HL-60/S4 treated with retinoic acid at 250 ng/mL for 4 days and 3 days (cell line): Measurements from ENCODE around the gene ADAMTS2.

ENCODE experiments used
- in situ Hi-C: fragments of 300-500 bp; cut with MboI; formaldehyde crosslinking; loops from 2 replicates; pipeline ENCODE4 v1.7.0; 2022; ENCODE audit warnings: low sequenced_read_pairs

Gene ADAMTS2

DNA sequence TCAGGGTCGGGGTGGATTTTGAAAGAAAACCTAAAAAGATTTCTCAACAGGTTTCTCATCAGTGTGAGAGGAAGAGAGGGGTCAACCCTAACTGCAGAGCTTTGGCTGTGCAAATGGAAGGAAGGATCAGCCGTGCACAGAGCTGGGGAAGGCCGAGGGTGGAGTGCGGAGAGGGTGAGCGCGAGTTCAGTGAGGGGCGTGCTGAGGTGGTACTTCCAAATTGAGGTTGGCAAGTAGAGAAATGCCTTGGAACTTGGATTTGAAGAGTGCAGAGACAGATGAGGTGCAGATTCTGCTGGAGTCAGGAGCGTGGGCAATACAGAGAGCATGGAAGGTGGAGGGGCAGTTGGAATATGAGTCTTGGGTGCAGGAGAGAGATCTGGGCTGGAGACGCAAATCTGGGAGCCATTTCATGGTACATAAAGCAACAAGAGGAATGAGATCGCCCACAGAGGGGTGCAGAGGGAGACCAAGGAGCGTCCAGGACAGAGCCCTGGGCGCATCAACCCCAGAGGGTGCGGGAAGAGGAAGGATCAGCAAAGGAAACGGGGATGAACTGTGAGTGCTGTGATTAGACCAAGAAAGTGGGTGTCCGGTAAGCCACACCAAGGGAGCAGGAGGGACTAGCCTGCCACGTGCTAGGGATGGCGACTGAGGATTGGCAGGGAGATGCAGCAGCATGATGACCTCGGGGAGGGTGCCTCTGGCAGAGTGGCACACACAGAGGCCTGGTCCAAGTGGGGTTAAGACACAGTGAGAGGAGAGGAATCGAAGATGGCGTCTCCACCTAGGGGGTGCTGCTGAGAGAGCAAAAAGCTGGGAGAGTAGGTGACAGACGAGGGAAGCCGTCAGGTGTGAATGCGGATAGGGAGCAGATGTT lies 105.8 kb downstream of the ADAMTS2 start:
- in situ Hi-C loops, result no loop called here

DNA sequence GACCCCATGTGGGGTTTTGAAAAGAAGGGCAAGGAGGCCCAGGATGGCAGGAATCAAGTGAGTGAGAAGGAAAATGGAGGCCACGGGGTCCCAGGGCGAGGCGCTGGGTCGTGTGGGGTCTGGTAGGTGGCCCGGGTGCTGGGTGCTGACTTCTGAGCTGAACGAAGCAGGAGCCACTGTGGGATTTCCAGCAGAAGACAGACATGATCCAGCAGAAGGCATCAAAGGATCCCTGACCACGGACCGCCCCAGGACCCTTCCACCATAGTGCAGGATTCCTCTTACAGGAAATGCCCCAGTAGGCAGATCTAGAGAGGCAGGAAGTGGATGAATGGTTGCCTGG lies 106.7 kb downstream of the ADAMTS2 start:
- in situ Hi-C loops, result no loop called here

DNA sequence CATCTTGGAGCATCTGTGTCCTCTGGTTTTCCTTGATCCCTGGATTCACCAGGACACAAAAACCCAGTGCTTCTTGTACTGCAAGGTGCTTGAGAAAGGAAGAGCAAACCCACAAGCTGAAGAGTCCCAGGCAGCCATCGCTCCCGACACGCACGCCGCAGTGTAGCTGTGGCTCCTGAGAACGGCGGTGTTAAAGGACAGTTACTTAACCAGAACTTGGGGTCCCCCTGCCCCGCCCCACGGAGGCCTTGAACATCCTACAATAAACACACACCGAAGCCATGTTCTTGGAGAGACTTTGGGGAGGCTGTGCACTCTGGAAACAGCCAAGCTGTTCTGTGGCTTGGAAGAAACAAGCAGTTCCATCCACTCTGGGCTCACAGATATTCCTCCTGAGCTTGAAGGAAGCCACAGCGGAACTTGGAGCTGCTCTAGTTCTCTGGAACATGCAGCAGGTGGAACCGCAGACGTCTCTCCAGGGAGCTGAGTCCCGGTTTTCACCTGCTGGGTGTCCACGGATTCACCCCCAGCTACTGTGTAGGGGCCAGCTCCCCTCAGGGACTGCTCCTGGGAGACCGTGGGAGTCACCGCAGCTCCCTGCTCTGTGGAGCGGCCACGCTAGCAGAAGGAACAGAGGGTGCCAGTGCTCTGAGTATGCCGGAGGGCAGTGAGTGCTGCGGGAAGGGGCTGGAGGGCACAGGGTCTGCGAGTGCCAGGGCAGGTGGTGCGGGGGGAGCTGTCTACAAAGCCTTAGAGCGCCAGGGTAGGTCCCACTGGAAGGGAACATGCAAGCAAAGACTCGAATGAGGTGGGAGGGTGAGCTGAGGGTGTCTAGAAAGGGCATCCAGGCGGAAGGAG lies 107.3 kb downstream of the ADAMTS2 start:
- in situ Hi-C loops, result no loop called here

DNA sequence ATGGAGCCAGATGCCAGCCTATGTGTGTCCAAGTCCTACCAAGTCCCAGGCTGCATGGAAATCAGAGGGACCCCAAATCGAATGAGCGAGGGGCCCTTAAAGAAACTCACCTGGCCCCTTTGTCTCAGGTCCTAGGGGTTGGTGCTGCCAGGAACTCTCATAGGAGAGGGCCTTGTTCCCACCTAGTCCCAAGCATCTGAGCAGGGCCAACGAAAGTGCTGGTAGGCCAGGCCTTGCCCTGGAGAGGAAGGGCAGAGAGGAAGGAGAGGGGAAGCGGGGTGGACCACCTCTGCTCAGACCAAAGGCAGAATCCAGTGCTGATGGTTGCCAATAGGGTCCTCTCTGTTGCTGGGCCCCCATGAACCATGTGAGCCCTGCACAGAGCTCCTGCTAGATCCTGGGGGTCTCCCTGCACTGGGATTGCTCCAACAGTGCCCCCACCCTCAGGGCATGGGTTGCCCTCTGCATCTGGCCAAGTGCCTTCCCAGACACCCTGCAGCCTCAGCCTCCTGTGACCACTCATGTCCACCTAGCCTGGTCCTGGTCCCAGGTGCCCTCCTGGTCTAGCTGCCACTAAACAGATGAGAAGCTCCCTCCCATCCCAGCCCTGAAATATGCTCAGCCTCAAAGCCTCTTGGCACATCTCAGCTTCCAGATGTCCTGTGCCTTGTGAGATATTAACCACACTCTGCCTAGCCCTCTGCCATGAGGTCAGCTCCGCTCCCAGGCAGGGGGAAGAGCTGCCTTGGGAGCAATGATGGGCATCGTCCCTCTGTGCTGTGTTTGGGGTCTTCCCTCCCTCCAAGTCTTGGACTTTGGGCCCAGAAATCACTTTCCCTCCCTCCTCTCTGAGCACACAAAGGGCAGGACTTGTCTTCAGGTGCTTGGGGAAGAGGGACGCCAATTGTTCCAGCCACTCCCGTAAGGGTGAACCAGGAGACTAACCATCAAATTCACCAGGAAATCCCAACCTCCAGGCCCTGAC lies 109.6 kb downstream of the ADAMTS2 start:
- in situ Hi-C loops, result no loop called here

DNA sequence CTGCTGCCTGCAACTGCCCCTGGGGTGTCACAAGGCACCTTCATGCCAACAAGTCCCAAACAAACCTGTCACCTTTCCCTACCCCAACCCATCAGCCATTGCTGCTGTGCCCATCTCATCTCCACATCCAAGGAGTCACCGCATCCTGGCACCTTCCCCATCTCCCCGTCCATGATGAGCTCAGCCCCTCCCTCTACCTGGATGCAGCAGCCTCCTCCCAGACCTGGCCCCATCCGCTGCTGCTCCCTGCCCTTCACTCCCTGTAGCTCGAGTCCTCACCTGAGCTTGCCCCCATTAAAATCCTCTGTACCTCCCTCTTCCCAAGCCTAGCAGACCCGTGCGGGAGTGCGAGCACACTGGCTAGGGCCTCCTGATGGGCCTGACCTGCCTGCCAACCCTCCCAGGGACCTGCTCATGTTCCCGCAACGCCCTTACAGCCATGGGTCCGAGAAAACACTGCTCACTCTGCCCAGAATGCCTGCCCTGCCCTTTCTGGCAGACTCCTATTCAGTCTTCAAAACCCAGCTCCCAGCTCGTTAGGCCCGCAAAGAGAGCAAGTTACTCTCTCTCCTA lies 110.6 kb downstream of the ADAMTS2 start:
- in situ Hi-C loops, result no loop called here

DNA sequence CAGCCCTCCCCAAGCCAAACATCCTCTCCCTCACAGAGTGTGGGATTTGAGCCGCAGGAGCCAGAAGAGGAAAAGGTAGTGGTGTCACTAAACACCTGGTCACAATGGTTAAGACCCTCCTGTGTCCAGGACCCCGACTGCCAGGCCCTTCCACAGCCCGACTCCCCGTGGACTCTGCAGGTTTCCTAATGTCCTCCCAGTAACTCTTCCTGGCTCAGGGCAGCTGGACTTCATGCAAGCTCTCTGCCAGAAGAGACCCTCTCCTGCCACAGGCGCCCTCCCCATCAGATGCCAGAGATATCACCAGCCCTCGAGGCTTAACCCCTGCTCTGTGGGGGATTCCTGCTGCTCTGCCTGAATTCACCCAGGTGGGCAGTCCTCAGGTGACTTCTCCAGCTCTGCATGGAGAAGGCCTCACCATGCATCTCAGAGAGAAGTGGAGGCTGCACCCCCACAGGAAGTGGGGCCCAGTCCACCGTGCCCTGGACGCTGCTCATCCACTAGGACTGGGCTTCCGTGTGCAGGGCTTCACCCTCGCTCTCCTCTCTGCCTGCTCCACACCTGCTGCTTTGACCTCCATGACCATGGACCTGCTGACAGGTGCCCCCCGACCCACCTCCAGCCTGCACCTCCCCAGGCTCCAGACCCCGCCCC lies 111.2 kb downstream of the ADAMTS2 start:
- in situ Hi-C loops, result no loop called here

DNA sequence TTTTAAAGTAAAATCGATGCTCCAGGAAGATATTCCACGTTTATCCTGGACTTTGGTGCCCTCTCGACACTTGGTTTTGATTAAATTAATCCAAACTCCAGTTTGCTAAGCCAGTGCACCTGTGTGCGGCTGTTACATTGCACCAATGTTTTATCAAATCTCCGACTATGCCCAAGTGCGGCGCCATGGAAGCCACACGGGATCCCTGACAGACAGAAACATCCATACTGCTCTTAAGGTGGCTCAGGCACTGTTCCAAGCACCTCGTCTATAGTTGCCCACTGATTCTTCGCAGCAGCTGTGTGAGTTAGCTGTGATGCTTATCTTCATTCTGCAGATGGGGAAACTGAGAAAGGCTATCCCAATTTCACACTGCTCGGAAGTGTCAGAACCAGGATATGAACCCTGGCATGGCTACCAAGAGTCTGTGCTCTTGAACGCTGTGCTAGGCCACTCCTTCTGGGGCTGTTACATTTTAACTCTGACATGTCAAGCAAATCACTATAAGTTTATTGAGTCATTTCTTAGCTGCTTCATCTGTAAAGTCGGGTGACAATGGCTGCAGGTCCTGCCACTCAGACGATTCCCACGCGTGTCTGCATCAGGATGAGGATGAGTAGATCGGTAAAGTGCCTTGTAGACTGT lies 113.0 kb downstream of the ADAMTS2 start:
- in situ Hi-C loops, result no loop called here

DNA sequence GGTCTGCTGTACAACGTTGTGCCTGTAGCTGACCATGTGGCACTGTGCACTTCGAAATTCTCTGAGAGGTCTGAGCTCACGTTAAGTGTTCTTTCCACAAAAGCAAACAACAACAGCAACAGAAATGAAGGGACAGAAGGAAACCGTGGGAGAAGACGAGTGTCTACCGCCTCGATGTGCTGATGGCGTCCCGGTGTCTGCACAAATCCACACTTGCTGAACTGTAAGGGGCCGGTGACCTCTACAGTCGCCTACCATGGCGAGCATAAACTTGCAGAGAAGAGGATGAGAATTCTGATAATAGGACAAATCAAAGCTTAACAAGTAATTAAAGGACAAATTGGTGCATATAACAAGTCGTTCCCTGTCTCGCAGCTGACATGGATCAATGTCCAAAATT lies 114.0 kb downstream of the ADAMTS2 start:
- in situ Hi-C loops, result no loop called here

DNA sequence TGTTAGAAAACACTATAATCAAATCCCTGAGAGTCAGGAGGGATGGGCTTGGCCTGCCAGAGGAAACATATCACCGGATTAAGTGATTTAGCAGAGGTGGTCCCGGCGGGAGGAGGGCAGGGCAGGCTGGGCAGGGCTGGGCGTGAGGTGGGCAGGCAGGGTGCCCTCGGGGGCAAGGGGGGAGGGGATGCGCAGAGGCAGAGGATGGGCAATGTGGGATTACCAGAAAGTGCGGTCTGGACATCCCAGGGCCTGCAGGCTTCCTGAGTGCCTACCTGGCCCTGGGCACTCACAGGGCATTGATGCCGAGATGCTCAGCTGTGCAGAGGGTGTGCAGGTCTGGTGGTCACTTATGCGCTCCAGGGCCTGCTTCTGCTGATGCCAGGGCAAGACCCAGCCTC lies 115.2 kb downstream of the ADAMTS2 start:
- in situ Hi-C loops, result no loop called here

DNA sequence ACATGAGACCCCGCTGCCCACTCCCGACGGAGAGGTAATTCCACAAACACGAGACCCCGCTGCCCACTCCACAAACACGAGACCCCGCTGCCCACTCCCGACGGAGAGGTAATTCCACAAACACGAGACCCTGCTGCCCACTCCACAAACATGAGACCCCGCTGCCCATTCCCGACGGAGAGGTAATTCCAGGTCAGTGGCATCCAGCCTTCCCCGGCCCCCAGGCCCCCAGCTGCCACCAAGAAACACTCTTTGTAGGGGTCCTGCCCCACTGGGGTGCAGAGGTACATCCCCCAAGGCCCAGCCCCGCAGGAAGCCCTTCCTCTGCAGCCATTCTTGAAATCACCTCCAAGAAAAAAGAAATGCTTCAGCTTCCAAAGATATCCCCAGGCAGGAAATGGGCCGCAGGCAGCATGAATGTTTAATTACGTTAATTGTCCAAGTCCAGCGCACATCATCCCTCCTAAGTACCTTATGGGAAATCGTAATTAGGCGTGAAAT lies 115.9 kb downstream of the ADAMTS2 start:
- in situ Hi-C loops, result no loop called here

DNA sequence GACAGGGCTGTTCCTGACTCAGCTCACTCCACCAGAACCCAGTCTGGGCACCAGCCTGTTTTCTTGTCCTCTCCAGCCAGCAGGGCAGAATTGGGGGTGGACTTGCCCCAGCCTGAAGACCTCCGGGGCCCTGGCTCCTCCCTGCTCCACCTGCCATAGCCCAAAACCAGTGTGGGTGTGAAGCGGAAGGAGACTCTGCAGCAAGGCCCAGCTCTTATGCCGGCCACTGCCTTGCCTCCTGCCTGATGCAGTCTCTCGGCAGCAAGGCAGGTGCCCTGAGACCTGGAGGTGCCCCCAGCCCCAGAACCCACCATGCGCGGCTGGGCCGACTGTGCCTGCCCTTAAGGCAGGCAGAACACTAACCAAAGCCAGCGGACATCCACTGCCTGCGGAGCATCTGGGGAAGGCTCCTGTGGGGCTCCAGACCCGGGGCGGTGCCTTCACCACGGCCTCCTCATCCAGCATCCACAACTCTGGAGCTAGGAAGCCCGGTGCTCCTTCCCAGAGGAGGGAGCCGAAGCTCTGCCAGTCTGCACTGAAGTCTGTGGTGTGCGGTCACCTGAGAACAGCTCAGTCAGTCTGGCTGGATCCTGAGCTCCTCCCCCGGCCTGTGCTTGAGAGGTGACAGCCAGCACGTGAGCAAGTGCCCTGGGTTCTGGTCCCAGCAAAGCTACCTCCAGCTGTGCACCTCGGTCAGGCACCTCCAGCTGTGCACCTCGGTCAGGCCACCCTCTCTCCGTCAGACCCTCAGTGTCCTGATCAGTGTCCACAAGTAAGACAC lies 116.7 kb downstream of the ADAMTS2 start:
- in situ Hi-C loops, result no loop called here

DNA sequence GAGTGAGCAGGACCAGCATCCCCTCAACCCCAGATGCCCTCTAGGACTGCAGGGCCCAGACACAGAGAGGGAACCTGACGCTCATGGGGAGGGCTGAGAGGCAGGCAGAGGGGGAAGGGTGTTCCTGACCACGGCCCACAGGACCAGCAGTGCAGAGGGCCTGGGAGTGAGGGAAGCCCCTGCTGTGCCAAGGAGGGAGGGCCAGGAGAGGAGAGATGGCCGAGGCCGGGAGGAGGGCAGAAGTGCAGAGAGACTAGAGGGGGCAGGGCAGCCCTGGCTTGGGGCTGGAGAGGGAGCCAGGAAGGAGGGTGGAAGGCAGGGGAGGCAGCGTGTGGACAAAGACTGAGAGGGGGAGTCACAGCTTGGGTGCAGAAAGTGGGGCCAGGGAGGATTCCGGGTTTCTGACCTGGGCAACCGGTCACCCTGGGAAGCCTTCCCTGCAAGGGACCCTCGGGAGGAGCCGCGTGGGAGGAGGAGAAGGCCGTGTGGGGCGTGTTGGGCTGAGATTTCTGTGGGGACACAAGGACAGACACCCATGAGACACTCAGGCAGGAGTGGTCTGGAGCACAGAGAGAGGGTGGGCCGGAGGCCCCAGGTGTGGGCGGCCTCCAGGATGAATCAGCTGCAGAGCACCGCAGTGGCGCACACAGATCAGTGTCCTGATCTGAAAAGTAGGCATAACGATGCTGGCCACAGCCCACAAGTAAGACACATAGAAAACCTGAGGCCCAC lies 117.5 kb downstream of the ADAMTS2 start:
- in situ Hi-C loops, result no loop called here

DNA sequence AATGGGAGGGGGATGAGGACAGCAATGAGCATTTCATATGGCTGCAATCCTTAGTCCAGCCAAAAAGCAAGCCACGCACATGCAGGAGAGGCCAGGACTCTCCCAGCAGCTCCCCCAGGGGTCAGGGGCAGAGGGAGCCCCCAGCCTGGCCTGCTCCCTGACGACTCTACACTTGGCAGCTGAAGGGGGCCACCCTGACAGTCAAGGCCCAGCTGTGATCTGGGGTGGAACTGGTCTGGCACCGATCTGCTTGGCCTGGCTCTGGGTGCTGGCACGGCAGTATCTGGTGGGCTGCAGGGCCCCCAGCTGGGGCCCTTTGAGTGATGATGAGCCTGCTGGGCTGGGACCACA lies 118.1 kb downstream of the ADAMTS2 start:
- in situ Hi-C loops, result no loop called here

DNA sequence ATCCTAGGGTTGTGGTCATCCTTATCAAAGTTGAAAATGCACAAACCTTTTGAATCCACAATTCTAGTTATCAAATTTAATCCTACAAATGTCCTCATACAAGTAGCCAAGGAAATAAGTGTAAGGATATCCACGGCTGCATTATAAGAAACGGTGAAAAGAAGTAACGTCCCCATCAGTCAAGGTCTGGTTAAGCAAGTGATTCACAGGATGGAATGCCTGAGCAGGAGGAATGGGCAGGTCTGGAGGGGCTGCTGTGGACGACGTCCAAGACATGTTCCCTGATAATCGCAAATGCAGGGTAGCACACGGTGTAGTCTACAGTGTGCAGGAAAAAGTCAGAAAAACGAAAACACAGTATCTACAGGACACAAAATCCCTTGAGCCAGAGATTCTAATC lies 118.6 kb downstream of the ADAMTS2 start:
- in situ Hi-C loops, result no loop called here

DNA sequence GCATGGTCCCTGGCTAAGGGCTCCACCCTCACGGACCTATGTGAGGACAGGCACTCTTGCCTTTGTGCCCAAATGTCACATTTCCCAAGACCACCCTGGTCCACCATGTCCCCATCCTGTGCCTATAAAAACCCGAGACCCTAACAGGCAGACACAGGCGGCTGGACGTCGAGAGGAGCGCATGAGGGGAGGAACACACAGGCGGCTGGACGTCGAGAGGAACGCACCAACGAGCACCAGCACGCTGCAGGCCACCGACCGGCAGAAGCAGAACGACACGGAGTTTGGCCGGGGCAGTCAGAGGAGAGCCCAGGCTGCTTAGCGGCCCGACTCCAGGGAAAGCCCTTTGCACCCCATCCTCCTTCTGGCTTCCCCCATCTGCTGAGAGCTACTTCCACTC lies 119.9 kb downstream of the ADAMTS2 start:
- in situ Hi-C loops, result no loop called here

DNA sequence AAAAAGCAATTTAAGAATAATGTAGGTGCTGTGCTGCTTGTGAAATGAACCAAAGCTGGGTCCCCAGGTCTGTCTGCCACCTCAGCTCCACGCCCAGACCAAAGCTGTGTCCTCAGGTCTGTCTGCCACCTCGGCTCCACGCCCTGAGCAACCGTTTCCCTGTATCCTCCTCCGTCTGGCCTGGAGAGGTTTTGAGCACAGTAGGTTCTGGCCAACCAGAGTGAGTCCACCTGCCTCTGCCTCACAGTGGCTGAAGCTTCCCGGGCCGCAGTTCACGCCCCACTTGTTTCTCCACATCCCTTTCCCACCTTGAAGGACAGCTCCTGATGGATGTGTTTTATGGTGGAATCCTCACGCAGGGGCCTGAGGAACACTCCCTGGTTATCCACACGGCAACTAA lies 120.5 kb downstream of the ADAMTS2 start:
- in situ Hi-C loops, result no loop called here

DNA sequence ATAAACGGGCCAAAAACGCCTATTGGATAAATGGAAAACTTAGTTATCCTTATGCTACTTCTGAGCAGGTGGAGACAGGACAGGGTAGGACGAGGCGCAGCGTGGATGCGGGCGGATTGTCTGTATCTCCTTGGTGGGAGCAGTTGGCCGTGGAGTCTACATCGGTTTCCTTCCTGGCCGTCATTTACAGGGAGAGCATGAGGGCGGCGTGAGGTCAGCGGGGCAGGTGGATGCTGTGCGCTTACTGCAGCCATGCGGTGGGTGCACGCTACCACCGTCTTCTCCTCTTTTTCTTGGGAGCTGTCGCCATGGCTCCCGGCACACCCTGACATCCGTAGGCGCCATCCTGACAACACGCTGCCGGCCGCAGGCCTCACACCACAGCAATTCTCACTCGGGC lies 121.3 kb downstream of the ADAMTS2 start:
- in situ Hi-C loops, result no loop called here

DNA sequence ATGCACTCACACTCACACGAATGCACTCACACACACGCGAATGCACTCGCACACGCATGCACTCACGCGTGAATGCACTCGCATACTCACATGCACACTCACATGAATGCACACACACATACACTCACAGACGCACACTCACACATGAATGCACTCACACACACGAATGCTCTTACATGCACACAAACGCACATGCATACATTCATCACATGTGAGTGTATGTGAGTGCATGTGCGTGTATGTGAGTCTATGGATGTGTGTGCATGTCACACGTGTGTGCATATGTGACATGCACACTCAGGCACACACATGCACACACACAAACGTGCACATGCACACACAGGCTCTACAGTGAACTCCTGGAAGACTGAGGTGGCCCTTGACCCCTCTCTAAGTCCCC lies 121.7 kb downstream of the ADAMTS2 start:
- in situ Hi-C loops, result no loop called here
